K562 (cell line): ENCODE data around the gene SCMH1. TPM values are rescaled to one million over a fixed set of nuclear protein-coding genes. Genes with fewer than 3 reads are reported as not detected.

Source experiments
- BRF2 ChIP-seq: IDR thresholded peaks from 3 replicates; pipeline ENCODE4 v1.6.1; 2011; ENCODE audit warnings: borderline replicate concordance, mild to moderate bottlenecking; ENCODE audit not compliant: insufficient read length, insufficient read depth
- C11orf30 ChIP-seq: fragments of 450-650 bp; IDR thresholded peaks from 2 replicates; pipeline ENCODE4 v1.6.1; 2016; ENCODE audit warnings: low read depth, mild to moderate bottlenecking
- CBFA2T2 ChIP-seq: fragments of 450-650 bp; conservative IDR thresholded peaks from 2 replicates; pipeline ENCODE4 v1.6.1; 2017; ENCODE audit warnings: mild to moderate bottlenecking
- CBX8 ChIP-seq: fragments of 200-600 bp; sonication (generic); IDR thresholded peaks from 2 replicates; pipeline ENCODE4 v1.6.1; 2012; ENCODE audit warnings: borderline replicate concordance, mixed run types, low read depth, mild to moderate bottlenecking, moderate library complexity, mixed read lengths, low read length, control low read depth, inconsistent platforms; ENCODE audit not compliant: poor library complexity, severe bottlenecking; ENCODE audit errors: extremely low read depth
- CHD1 ChIP-seq: fragments of 200-600 bp; sonication (generic); IDR thresholded peaks from one replicate; pipeline ENCODE4 v1.6.1; 2012; ENCODE audit warnings: mild to moderate bottlenecking, moderate library complexity, low read length, inconsistent platforms
- CREB3L1 ChIP-seq: fragments of 450-650 bp; IDR thresholded peaks from 2 replicates; pipeline ENCODE4 v1.6.1; 2014; ENCODE audit warnings: low read depth, mild to moderate bottlenecking, moderate library complexity, borderline replicate concordance
- FOXO4 ChIP-seq: fragments of 450-650 bp; formaldehyde crosslinking; IDR thresholded peaks from 2 replicates; pipeline ENCODE4 v1.4.0; 2020; ENCODE audit warnings: mild to moderate bottlenecking, moderate library complexity
- GATAD2A ChIP-seq: fragments of 450-650 bp; IDR thresholded peaks from 2 replicates; pipeline ENCODE4 v1.6.1; 2017
- KDM2B ChIP-seq: fragments of 250-450 bp; sonication (Bioruptor Pico); IDR thresholded peaks from 2 replicates; pipeline ENCODE4 v1.8.0; 2021; ENCODE audit warnings: mild to moderate bottlenecking, moderate library complexity
- RNF2 ChIP-seq: sonication (generic); IDR thresholded peaks from 2 replicates; pipeline ENCODE4 v1.6.1; 2016
- ZKSCAN1 ChIP-seq: fragments of 150-350 bp; IDR thresholded peaks from 2 replicates; pipeline ENCODE4 v1.6.1; 2016; ENCODE audit warnings: low read depth, low read length
- ZNF134 ChIP-seq: fragments of 250-450 bp; sonication (Bioruptor Pico); conservative IDR thresholded peaks from 2 replicates; pipeline ENCODE4 v1.4.0; 2020
- ZNF589 ChIP-seq: fragments of 200-800 bp; sonication (Bioruptor generic); IDR thresholded peaks from 2 replicates; pipeline ENCODE4 v1.6.1; 2016; ENCODE audit warnings: low read depth, missing genetic modification characterization, missing compliant biosample characterization
- ZNF695 ChIP-seq: fragments of 450-650 bp; formaldehyde crosslinking; IDR thresholded peaks from 2 replicates; pipeline ENCODE4 v1.4.0; 2020; ENCODE audit warnings: mild to moderate bottlenecking, moderate library complexity
- ZNF75A ChIP-seq: fragments of 450-650 bp; formaldehyde crosslinking; IDR thresholded peaks from 2 replicates; pipeline ENCODE4 v1.4.0; 2020; ENCODE audit warnings: mild to moderate bottlenecking
- ZZZ3 ChIP-seq: fragments of 450-650 bp; IDR thresholded peaks from 2 replicates; pipeline ENCODE4 v1.6.1; 2016; ENCODE audit warnings: antibody characterized with exemption, mild to moderate bottlenecking, moderate library complexity
- polyA plus RNA-seq, 8 experiments: library from polyadenylated mRNA; depleted of rRNA in 4 of 8; stranded (reverse) in 5 of 8; unstranded in 3 of 8; fragments of >200 nt; fragmentation: Nextera tagmentation in 2 of 8; fragmentation: Illumina TruSeq in 1 of 8; extraction: Ambion mirVana in 2 of 8; extraction: Trizol in 1 of 8; gene quantifications; 2 replicates each; pipeline versions ENCODE4 v1.2.1 to v1.2.3, GENCODE V29; 2011 to 2014; ENCODE audit warnings: inconsistent platforms in 1 of 8, missing spikeins in 1 of 8
- total RNA-seq, 7 experiments: library from RNA; depleted of rRNA in 6 of 7; stranded (reverse); fragments of >200 nt in 6 of 7; fragmentation: Illumina TruSeq in 2 of 7; extraction: Trizol in 2 of 7; gene quantifications; 2 replicates each; pipeline versions ENCODE4 v1.2.1 to v1.2.3, GENCODE V29; 2011 to 2021; ENCODE audit warnings: low replicate concordance in 1 of 7
- TF ChIP-seq, protein P1 (sequence below): fragments of 200-800 bp; sonication (Bioruptor generic); IDR thresholded peaks from 2 replicates; pipeline ENCODE4 v1.6.1; 2017; ENCODE audit warnings: missing genetic modification characterization, missing compliant biosample characterization
- TF ChIP-seq, protein P2 (sequence below): sonication (generic); formaldehyde crosslinking; IDR thresholded peaks from 2 replicates; pipeline ENCODE4 v1.8.1; 2023; ENCODE audit warnings: mild to moderate bottlenecking, missing genetic modification reagents
- TF ChIP-seq, protein P3 (sequence below): fragments of 250-450 bp; sonication (Bioruptor Pico); IDR thresholded peaks from 2 replicates; pipeline ENCODE4 v1.8.0; 2021; ENCODE audit warnings: moderate library complexity, mild to moderate bottlenecking, inconsistent platforms
- TF ChIP-seq, protein P4 (sequence below): fragments of 450-650 bp; IDR thresholded peaks from 2 replicates; pipeline ENCODE4 v1.6.1; 2016; ENCODE audit warnings: antibody characterized with exemption

SCMH1 gene
- total and polyA plus RNA-seq, 9 of the 15 experiments (the other 6 are each of a cell fraction or from before 2014, with no cell fraction given): 8.5 to 37.0 (median 26.8) TPM

- TF ChIP-seq, protein P1, sequence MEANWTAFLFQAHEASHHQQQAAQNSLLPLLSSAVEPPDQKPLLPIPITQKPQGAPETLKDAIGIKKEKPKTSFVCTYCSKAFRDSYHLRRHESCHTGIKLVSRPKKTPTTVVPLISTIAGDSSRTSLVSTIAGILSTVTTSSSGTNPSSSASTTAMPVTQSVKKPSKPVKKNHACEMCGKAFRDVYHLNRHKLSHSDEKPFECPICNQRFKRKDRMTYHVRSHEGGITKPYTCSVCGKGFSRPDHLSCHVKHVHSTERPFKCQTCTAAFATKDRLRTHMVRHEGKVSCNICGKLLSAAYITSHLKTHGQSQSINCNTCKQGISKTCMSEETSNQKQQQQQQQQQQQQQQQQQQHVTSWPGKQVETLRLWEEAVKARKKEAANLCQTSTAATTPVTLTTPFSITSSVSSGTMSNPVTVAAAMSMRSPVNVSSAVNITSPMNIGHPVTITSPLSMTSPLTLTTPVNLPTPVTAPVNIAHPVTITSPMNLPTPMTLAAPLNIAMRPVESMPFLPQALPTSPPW (CRISPR knock-in tag): no peak; the same call in 1 of the 2 replicates
- TF ChIP-seq ZNF695 (CRISPR knock-in tag) (0 out of 2 replicates have a peak, but pooled peaks have one; percentile 48), ZZZ3 (no peak), ZNF134 (CRISPR knock-in tag) (no peak), RNF2 (no peak), FOXO4 (CRISPR knock-in tag) (0 out of 2 replicates have a peak, but pooled peaks have one; percentile 11), ZKSCAN1 (no peak), CREB3L1 (peak; percentile 60; the same call in 1 of the 2 replicates), C11orf30 (no peak), ZNF75A (CRISPR knock-in tag) (no peak), GATAD2A (no peak), BRF2 (no peak), ZNF589 (no peak), CHD1 (no peak), CBX8 (no peak), CBFA2T2 (no peak), KDM2B (CRISPR knock-in tag) (0 out of 2 replicates have a peak, but pooled peaks have one; percentile 33)
- TF ChIP-seq, protein P2, sequence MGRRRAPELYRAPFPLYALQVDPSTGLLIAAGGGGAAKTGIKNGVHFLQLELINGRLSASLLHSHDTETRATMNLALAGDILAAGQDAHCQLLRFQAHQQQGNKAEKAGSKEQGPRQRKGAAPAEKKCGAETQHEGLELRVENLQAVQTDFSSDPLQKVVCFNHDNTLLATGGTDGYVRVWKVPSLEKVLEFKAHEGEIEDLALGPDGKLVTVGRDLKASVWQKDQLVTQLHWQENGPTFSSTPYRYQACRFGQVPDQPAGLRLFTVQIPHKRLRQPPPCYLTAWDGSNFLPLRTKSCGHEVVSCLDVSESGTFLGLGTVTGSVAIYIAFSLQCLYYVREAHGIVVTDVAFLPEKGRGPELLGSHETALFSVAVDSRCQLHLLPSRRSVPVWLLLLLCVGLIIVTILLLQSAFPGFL (CRISPR knock-in tag): no peak
- TF ChIP-seq, protein P3, sequence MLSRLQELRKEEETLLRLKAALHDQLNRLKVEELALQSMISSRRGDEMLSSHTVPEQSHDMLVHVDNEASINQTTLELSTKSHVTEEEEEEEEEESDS (CRISPR knock-in tag): no peak
- TF ChIP-seq, protein P4, sequence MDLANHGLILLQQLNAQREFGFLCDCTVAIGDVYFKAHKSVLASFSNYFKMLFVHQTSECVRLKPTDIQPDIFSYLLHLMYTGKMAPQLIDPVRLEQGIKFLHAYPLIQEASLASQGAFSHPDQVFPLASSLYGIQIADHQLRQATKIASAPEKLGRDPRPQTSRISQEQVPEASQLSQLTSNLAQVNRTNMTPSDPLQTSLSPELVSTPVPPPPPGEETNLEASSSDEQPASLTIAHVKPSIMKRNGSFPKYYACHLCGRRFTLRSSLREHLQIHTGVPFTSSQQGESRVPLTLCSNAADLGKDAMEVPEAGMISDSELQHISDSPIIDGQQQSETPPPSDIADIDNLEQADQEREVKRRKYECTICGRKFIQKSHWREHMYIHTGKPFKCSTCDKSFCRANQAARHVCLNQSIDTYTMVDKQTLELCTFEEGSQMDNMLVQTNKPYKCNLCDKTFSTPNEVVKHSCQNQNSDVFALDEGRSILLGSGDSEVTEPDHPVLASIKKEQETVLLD: no peak
Measured at GRCh38 chr1:41242342-41243078, 404 bp upstream of the SCMH1 start (continued).
